GM18868 (cell line): ENCODE results near the gene APBB2.

ENCODE experiments used
- ATAC-seq: cut with Tn5 transposase; IDR thresholded peaks from one replicate; pipeline ENCODE4 v1.9.1; 2021; ENCODE audit warnings: mild to moderate bottlenecking, moderate library complexity; ENCODE audit not compliant: unreplicated experiment

The APBB2 gene

GRCh38 chr4:40789771-40790170 lies 424.6 kb downstream of the APBB2 start:
- ATAC-seq, result no peak

GRCh38 chr4:40789031-40789430 lies 425.3 kb downstream of the APBB2 start:
- ATAC-seq, result no peak

GRCh38 chr4:40788331-40788730 lies 426.0 kb downstream of the APBB2 start:
- no peak for ATAC-seq

GRCh38 chr4:40785727-40786126 lies 428.6 kb downstream of the APBB2 start:
- no peak for ATAC-seq

GRCh38 chr4:40782876-40783275 lies 431.5 kb downstream of the APBB2 start:
- ATAC-seq, result no peak

- ATAC-seq, result no peak
These were observed 436.3 kb downstream of the APBB2 start for GRCh38 chr4:40778090-40778489.

GRCh38 chr4:40769266-40769665 lies 445.1 kb downstream of the APBB2 start:
- ATAC-seq, result no peak

- ATAC-seq, result peak; percentile 99
These were observed 451.1 kb downstream of the APBB2 start for GRCh38 chr4:40763228-40763716.
